ENCODE measurements around the gene EZH1.

DNA sequence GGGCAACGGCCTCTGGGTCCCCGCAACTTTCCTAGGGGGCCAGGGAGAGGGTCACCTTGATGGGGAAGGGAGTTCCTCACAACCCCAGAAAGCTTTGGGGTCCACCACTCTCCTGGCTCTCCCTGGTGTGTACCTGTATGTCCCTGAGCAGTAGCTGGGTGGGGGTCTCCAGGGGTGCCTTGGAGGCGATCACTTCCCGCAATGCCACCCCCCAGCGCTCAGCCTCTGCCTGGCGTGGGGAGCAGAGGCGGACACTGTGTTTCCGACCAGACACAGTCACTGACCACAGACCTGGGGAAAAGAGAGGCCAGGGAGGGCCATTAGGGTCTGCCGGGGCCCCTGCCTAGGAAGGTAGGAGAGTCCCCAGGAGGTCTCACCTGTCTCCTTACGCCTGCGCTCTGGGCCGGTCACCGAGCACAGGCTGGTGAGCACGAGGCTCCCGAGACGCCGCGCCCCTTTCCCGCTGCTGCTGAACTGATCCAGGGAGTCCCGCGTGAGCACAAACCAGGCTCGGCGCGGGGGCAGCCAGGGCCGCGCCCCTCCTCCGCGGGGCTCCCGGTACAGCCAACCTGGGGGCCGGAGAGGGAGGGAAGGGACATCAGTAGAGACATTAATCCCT is 71.5 kb downstream of the EZH1 start:
- TF ChIP-seq POLR2A (IDR thresholded peaks at IDR 0.05), result no peak
- TF ChIP-seq, protein P1, sequence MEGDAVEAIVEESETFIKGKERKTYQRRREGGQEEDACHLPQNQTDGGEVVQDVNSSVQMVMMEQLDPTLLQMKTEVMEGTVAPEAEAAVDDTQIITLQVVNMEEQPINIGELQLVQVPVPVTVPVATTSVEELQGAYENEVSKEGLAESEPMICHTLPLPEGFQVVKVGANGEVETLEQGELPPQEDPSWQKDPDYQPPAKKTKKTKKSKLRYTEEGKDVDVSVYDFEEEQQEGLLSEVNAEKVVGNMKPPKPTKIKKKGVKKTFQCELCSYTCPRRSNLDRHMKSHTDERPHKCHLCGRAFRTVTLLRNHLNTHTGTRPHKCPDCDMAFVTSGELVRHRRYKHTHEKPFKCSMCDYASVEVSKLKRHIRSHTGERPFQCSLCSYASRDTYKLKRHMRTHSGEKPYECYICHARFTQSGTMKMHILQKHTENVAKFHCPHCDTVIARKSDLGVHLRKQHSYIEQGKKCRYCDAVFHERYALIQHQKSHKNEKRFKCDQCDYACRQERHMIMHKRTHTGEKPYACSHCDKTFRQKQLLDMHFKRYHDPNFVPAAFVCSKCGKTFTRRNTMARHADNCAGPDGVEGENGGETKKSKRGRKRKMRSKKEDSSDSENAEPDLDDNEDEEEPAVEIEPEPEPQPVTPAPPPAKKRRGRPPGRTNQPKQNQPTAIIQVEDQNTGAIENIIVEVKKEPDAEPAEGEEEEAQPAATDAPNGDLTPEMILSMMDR (IDR thresholded peaks at IDR 0.05), result no peak

Measured in uterus (tissue), 2 donors.